Stimulated activated CD4-positive, alpha-beta T cell treated with anti-CD3 and anti-CD28 coated beads, Interleukin-12 subunit alpha, Interleukin-12 subunit beta, amount 100 ng/mL, for 24 hours (primary cell): ENCODE results near the gene SRGAP3.
"Not testable (repeated sequence)": the region's sequence is repeated elsewhere in the genome, so short reads cannot be mapped to it uniquely, and the experiment has no call there.

ENCODE experiments used
- DNase-seq, 2 experiments: peaks; one replicate each; pipeline ENCODE4 v3.0.0-alpha.2; 2020; ENCODE audit warnings: low read depth in 2 of 2

SRGAP3 gene

GRCh38 chr3:9087831-9088413, 161.5 kb downstream of the SRGAP3 start:
- no peak for DNase-seq

GRCh38 chr3:9085428-9085827, 164.0 kb downstream of the SRGAP3 start:
- DNase-seq = not testable (repeated sequence)

GRCh38 chr3:9081184-9081818, 168.1 kb downstream of the SRGAP3 start:
- no peak for DNase-seq

GRCh38 chr3:9080163-9080562, 169.3 kb downstream of the SRGAP3 start:
- DNase-seq = no peak

GRCh38 chr3:9079676-9080075, 169.8 kb downstream of the SRGAP3 start:
- no peak for DNase-seq

- DNase-seq = no peak
These were observed 170.7 kb downstream of the SRGAP3 start for GRCh38 chr3:9078561-9079240.

- DNase-seq = no peak
These were observed 172.4 kb downstream of the SRGAP3 start for GRCh38 chr3:9077029-9077428.

GRCh38 chr3:9075762-9076161, 173.7 kb downstream of the SRGAP3 start:
- DNase-seq = no peak

GRCh38 chr3:9074079-9074478, 175.4 kb downstream of the SRGAP3 start:
- no peak for DNase-seq

- DNase-seq = no peak
These were observed 176.8 kb downstream of the SRGAP3 start for GRCh38 chr3:9072667-9073009.

GRCh38 chr3:9071936-9072666, 177.3 kb downstream of the SRGAP3 start:
- DNase-seq = no peak

GRCh38 chr3:9070961-9071360, 178.5 kb downstream of the SRGAP3 start:
- DNase-seq = no peak

- DNase-seq = no peak
These were observed 179.5 kb downstream of the SRGAP3 start for GRCh38 chr3:9069971-9070370.

- no peak for DNase-seq
These were observed 181.4 kb downstream of the SRGAP3 start for GRCh38 chr3:9068051-9068450.

- DNase-seq = peak in 1 of 2 experiments; percentile 8
These were observed 182.0 kb downstream of the SRGAP3 start for GRCh38 chr3:9067352-9067975.

- DNase-seq = no peak
These were observed 182.7 kb downstream of the SRGAP3 start for GRCh38 chr3:9066775-9067174.

GRCh38 chr3:9066141-9066540, 183.3 kb downstream of the SRGAP3 start:
- DNase-seq = no peak

GRCh38 chr3:9064850-9065249, 184.6 kb downstream of the SRGAP3 start:
- no peak for DNase-seq

- DNase-seq = no peak
These were observed 185.2 kb downstream of the SRGAP3 start for GRCh38 chr3:9064251-9064650.

- DNase-seq = no peak
These were observed 186.9 kb downstream of the SRGAP3 start for GRCh38 chr3:9062570-9062969.

GRCh38 chr3:9061634-9062033, 187.8 kb downstream of the SRGAP3 start:
- DNase-seq = no peak
